NCI-H2227 (cell line): ENCODE data around the gene PLXDC2.
"Not testable (repeated sequence)": the region's sequence is repeated elsewhere in the genome, so short reads cannot be mapped to it uniquely, and the experiment has no call there.

ENCODE experiments used
- DNase-seq: peaks from one replicate; lab custom pipeline; 2025; ENCODE audit not compliant: unreplicated experiment; lab: John Stamatoyannopoulos, UW

The PLXDC2 gene

DNA sequence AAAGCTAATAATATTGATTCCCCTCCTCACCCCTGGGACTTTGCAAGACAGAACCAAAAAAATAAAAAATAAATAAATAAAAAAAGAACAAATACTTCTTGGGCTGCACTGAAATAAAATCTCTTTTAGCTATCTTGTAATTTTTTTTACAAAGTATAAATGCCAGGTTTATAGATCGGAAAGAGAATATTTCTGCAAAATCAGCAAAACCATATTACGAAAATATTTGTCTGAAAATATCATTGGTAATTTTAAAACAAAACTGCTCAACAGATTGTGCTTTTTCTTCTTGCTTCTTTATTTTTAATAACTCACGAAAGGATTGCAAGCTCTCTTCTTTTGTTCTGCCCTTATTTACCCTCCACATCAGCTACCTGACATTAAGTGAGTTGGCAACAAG is 213.3 kb downstream of the PLXDC2 start:
- DNase-seq, result no peak

- no peak for DNase-seq
These were observed 217.2 kb downstream of the PLXDC2 start for GRCh38 chr10:20033476-20033875.

DNA sequence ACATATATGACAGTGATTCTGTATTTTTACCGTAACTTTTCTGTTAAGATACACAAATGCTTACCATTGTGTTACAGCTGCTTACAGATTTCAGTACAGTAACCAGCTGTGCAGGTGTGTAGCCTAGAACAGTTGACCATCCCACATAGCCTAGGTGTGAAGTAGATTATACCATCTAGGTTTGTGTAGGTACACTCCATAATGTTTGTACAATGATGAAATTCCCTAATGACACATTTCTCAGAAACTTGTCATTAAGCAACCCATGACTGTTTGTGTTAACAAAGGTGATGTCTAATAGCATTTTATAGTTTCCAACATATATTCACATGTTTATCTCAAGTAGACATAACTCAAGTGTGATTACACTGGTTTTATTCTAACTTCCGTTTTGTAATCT is 218.5 kb downstream of the PLXDC2 start:
- no peak for DNase-seq

DNA sequence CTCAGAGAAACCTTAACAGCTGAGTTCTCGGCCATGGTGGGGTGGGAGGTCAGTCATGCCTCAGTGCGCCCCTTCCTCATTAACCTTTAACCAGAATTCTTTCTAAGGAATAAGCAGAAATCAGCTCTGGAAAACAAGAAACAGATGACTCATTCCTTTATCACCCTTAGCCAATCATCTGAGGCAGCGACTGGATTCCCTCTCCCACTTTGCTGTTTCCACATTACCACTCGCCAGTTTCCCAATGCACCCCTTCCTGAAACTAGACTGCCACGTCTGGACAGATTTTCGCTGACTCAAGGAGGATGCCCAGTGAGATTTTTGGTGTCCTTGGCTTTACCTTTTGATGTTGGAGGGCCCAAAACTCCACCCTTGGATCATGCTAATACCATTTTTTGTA is 223.8 kb downstream of the PLXDC2 start:
- DNase-seq, result no peak

GRCh38 chr10:20041931-20042330 is 225.7 kb downstream of the PLXDC2 start:
- DNase-seq, result no peak

- not testable (repeated sequence) for DNase-seq
These were observed 228.9 kb downstream of the PLXDC2 start for GRCh38 chr10:20045100-20045499.

DNA sequence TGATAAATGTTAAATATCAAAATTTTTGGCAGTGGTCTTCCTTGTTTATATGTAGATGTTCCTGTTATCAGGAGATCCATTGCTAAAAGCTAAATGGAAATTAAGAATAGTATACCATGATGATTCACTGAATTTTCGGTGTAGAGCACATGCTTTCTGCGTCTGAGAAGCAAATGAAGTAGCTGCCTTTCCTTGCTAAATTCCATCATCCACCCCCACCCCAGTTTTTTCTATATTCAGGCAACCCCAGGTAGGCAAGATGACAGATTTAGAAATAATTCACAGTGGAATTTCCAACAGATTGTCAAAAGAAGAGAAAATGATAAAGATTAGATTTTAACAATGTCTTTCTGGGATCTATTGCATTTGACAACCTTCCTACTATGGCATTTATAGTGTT is 231.9 kb downstream of the PLXDC2 start:
- DNase-seq, result no peak

DNA sequence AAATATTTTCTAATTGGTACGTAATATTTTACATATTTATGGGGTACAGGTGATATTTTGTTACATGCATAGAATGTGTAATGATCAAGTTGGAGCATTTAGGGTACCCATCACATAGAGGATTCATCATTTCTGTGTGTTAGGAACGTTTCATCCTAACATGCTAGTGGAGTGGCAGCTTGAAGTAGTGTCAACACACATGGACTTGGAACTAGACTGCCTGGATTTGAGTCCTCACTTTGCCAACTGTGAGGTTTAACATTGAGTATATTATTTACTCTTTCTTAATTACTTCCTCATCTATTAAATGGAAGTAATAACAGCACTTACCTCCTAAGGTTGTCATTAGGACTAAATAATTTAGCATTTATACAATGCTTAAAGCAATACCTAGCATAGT is 241.9 kb downstream of the PLXDC2 start:
- DNase-seq, result no peak

DNA sequence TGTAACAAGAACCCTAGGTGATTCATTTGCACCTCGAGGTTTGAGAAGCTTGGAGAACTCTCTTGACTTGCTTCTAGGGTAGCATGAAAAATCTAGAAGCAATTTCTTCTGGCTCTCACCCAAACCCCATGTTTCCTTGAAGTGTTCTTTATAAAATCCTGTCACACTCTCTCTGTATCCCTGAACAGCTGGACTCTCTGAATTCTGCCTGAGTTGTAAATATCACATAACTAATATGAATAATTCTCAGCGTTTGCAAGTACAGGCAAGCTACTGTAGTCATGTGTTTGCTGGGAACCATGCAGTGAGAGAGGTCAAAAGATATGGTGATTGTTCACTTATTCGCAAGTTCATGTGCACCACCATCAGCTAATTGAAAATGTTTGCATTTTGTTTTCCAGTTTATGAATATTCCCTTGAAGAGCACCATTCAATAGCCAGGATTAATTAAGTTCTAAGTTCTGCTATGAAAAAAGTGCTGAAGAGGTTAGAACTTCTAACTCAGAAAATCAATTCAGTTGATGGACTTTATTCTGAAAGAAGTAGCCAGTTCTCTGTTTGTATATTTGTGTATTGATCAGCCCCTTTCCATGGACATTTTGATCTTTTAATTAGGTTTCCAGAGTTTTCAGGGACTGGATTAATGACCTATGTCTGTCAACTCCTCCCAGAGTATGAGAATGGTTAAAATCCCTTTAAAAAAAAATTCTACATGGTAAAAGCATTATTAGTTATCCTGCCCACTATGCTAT is 243.0 kb downstream of the PLXDC2 start:
- no peak for DNase-seq

DNA sequence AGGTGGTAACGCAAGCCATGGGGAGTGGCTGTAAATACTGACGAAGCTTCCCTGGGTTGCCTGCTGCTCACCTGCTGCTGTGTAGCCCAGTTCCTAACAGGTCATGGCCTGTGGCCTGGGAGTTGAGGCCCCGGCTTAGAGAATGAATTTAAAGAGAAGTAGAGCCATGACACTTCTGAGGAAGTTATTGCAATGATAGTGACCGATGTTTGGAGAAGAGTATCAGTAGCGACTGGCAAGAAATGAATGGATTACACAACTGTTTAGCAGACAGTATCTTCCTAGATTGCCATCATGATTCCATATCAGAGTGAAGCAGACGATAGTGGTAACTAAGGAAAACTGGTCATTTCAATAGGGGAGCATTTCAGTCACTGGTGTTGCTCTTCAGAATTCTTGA is 249.6 kb downstream of the PLXDC2 start:
- DNase-seq, result no peak

GRCh38 chr10:20073167-20073566 is 256.9 kb downstream of the PLXDC2 start:
- no peak for DNase-seq

- DNase-seq, result no peak
These were observed 259.5 kb downstream of the PLXDC2 start for GRCh38 chr10:20075713-20076112.

DNA sequence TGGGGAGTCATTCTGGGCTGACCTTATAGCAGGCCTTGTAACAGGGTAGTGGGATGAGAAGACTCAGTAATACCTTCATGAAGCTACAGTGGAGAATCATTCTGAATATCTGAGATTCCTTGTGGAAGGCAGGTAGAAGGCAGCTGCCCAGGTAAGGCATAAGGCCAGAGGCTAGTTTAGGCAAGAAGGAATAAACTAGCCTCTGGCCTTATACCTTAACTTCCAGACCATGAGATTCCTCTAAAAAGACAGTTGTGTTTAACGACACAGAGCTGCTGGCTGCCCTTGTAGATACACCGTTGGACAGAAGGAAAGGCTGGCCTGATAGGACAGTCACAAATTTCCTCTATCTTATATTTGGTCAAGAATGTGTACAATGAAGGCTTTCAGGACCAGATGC is 268.2 kb downstream of the PLXDC2 start:
- DNase-seq, result no peak

- no peak for DNase-seq
These were observed 268.9 kb downstream of the PLXDC2 start for GRCh38 chr10:20085115-20085514.

GRCh38 chr10:20087353-20087752 is 271.1 kb downstream of the PLXDC2 start:
- DNase-seq, result no peak

- no peak for DNase-seq
These were observed 271.9 kb downstream of the PLXDC2 start for GRCh38 chr10:20088061-20088701.

- DNase-seq, result no peak
These were observed 273.6 kb downstream of the PLXDC2 start for GRCh38 chr10:20089879-20090278.

DNA sequence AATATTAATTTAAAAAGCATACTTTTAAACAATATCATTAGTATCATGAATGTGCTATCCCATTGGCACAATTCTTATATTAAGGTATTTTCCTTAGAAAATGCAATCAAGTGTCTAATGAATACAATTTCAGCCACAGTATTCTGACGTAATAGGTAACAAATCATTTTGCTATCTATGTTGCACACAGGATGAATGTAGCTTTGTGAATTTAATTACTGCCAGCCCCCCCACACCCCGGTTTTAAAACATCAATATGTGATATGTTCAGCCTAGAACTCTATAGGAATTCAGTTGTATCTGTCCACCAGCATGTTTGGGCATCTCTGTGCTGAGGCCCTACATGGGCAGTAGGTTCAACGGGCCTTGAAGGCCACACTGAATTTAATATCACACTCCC is 274.6 kb downstream of the PLXDC2 start:
- DNase-seq, result no peak

- DNase-seq, result no peak
These were observed 275.5 kb downstream of the PLXDC2 start for GRCh38 chr10:20091698-20092097.

- no peak for DNase-seq
These were observed 277.4 kb downstream of the PLXDC2 start for GRCh38 chr10:20093600-20093999.

DNA sequence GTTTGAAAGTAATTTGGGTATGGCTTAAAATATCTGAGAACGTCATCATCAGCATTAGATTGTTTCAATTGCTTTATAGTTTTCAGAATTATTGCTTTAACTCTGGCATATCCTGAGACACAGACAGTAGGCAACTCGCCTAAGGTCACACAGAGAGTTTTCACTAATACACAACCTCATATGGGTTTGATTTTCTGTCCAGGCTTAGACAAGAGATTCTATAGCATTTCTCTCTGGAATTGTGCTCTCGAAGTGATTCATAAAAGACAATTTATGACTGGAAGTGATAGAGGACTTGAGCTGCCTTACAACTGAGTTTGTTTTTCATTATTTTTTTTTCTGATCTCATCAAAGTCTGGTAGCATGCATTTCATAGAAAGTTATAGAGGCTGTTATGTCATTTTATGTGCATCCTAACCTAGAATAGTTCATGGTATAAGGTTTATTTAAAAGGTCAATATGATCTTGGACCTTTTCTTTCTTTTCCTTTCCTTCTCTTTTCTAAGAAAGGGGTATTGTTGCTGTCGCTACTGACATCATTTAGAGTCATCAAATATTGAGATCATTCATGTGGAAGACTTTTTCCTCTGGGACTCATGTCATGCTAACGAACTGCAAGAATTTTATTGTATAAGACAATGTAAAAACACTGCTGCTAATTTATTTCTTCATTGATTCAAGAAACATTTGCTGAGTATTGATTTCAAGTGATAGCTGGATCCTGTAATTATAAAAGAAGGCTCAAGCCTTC is 278.2 kb downstream of the PLXDC2 start:
- DNase-seq, result no peak

DNA sequence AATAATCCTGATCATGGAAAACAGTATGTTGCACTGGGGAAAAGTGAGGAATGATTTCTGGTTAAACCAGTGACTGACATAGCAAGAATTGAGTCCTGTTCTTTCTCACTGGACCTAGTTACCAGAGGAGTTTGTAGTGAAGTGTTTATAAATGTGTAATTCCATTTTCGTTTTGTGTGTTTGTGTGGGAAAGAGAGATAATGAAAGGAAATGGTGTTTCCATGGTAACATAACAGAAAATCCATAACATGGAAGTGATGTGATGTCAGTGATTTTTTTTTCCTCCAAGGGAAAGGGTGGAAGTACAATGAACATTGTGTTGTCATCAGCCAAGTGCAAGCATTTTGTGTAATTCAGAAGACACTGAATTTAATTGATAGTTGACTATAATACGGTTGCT is 283.9 kb downstream of the PLXDC2 start:
- DNase-seq, result no peak
